ENCODE data around the gene SPEM3. TPM values are rescaled to one million over a fixed set of nuclear protein-coding genes. Genes with fewer than 3 reads are reported as not detected.

Gene SPEM3
- not detected for polyA plus RNA-seq (ENCODE audit: insufficient read length in 3 of 3)
- long read RNA-seq, donor 1, result 0 reads
- long read RNA-seq, donor 2, result 0 reads
- long read RNA-seq, donor 3, result 0 reads
- long read RNA-seq, donor 4, result 0 reads
- long read RNA-seq, donor 5, result 0 reads
- long read RNA-seq, donor 6, result 0 reads
- long read RNA-seq, donor 7, result 0 reads
- long read RNA-seq, donor 8, result 0 reads
- long read RNA-seq, donor 9, result 0 reads
- long read RNA-seq, donor 10, result 0 reads
- long read RNA-seq, donor 11, result 0 reads
- long read RNA-seq, donor 12, result 0 reads
- long read RNA-seq, donor 13, result 0 reads
- long read RNA-seq, donor 14, result 0 reads
- long read RNA-seq, donor 15, result 0 reads
- long read RNA-seq, donor 16, result 0 reads

DNA sequence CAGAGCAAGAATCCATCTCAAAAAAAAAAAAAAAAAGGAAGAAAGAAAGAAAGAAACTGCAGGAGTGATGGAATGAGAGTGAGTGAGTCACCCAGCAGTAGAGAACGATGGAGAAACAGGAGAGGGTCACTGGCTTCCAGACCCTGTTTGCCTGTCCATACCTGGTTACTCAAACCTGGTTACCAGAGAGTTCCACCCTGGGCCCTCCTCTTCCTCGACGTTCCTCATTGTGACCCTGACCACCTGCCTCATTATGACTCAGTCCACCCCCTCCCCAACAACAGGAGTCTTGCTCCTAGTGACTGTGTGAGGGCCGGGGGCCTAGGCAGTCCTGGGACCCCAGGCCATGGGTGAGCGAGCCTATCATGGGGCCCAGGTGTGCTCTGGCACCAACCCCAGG is at the start of gene SPEM3:
SPEM3 (plus strand) TSS at position 301 of the 400 bp plus-strand sequence; CDS start at position 347, 46 bp downstream.
- no peak for DNase-seq

DNA sequence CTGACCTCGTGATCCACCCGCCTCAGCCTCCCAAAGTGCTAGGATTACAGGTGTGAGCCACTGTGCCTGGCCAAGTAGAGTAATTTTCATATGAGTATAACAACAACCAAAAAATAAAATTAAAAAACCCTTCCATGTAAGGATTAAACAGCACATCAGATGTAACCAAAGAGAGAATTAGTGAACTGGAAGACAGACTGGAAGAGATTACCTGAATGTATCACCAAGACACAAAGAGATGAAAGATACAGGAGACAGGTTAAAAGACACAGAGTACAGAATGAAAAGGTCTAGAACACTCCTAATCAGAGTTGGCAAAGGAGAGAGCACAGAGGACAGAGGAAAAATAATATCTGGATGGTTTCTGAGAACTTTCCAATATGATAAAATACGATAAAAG is 49.5 kb upstream of the SPEM3 start:
- no peak for DNase-seq

DNA sequence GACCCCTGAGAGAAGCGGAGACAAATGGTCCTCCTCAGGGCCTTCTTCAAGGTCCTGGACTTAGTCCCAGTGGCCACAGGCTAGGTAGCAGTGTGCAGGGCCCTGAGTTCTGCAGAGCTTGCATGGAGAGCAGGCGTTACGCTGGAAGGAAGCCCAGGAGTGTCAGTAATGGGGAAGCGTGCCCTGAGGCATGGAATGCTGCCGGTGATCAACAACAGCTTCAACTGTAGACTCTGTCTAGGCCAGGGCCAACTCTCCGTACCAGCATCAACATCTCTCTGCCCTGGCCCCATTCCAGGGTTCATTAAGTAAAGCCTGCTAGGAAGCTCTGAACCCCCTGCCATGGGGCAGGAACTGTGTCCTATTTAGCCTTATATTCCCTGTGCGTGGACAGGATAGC is 48.3 kb upstream of the SPEM3 start:
- DNase-seq, result no peak

DNA sequence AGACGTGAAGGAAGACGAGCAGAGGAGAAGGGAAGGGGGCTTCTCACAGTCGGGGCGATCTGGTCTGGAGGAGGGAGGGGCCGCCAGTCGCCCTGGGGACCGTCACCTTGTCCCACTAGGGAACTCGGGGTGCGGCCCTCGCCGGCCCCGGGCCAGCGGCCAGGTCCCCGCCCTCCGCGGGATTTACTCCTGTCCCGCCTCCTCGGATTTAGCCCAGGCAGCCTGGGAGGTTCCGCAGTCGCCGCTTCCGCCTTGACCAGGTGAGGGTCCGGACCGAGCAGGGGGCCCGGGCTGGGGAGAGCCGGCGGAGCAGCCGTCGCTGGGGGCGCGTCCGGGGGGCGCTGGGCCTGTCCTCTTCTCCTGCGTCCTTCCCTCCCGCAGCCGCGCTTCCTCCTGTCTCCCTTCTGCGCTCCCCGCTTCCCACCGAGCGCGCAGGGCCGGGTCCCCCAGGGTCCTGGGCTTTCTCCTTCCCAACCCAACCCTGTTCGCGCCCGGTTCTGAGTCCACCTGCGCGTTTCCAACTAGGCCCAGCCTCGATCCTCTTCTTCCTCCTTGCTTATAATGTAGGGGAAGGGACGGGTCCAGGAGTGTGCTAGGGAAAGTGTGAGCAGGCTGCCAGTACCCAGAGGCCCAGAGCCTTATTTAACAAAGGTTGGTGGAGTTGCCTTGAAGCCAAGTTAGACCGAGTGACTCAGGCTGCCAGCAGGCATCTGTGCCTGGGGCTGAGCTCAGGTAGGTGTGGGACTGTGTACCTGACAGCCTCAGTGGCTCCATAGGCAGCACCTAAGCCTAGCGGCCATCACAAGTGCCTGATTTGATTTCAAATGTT is 47.6 kb upstream of the SPEM3 start, which contains the start of gene TNK1:
TNK1 (plus strand) TSS at position 235 of the 829 bp plus-strand sequence. CDS start 1,838 bp downstream, outside the sequence.
- no peak for DNase-seq

DNA sequence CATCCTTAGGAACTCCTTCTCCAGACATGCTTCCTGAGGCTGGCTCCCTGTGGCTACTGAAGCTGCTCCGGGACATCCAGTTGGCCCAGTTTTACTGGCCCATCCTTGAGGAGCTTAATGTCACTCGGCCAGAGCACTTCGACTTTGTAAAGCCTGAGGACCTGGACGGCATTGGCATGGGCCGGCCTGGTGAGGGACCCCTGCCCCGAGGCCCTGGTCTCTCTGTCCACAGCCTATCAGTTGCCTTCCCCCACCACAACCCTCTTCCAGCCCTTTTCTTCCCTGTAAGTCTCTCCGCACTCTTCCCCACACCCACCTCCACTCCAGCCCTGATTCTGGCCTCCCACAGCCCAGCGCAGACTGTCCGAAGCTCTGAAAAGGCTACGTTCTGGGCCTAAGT is 45.8 kb upstream of the SPEM3 start:
- DNase-seq, result no peak

DNA sequence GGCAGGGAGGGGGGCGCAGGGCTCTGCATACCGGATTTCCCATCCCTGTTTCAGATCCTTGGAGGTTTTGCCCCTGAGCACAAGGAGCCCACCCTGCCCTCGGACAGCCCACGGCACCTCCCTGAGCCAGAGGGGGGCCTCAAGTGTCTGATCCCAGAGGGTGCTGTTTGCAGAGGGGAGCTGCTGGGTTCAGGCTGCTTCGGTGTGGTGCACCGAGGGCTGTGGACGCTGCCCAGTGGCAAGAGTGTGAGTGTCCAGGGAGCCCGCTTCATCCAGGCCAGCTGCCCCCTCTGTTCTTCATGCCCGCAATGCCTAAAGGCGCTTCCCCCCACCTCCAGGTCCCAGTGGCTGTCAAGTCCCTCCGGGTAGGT is 45.3 kb upstream of the SPEM3 start:
- DNase-seq, result no peak

DNA sequence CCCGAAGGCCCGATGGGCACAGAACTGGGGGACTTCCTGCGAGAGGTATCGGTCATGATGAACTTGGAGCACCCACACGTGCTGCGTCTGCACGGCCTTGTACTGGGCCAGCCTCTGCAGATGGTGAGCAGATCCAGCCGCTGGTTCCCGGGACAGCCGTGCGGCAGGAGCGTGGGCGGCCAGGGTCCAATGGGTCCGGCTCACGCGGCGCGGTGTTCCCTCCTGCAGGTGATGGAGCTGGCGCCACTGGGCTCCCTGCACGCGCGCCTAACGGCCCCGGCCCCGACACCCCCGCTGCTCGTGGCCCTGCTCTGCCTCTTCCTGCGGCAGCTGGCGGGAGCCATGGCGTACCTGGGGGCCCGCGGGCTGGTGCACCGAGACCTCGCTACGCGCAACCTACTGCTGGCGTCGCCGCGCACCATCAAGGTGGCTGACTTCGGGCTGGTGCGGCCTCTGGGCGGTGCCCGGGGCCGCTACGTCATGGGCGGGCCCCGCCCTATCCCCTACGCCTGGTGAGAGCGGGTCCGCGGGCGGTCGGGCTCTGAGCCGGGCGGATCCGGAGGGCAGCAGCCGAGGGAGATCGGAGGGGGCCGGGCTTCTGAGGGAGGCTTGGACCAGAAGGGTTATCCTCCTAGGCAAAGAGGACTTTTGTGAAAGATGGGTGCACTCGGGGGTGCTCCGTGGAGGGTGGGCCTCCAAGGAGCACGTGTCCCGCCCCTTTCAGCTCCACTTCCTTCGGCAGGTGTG is 44.7 kb upstream of the SPEM3 start:
- peak; percentile 61 for DNase-seq

DNA sequence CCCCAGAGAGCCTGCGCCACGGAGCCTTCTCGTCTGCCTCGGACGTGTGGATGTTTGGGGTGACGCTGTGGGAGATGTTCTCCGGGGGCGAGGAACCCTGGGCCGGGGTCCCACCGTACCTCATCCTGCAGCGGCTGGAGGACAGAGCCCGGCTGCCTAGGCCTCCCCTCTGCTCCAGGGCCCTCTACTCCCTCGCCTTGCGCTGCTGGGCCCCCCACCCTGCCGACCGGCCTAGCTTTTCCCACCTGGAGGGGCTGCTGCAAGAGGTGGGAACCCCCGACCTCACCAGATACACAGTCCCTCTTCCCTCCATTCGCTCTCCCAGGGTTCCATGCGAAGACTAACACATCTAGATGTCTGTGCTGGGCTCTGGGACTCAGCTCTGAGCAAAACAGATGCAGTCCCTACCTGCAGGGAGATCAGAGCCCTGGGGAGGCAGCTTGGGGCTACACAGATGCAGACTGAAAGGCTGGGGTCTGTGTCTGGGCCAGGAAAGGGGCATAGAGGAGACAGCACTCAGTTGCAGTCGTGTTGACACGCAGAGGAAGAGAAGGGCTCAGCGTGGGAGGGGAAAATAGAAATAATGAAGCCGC is 44.1 kb upstream of the SPEM3 start:
- no peak for DNase-seq

DNA sequence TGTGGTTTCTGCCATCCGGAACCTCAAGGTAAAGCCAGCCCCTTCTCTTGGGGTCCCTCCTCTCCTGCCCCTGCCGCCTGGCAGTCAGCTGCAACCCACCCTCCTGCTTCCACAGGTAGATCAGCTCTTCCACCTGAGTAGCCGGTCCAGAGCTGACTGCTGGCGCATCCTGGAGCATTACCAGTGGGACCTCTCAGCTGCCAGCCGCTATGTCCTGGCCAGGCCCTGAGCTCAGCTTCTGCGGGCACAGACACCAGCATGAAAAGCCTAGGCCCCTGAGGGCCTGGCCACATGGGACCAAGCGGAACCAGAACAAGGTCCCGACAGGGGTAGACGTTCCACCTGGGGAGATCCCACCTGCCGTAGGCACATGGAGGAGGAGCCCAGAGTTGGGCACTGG is 39.8 kb upstream of the SPEM3 start:
- DNase-seq, result no peak

DNA sequence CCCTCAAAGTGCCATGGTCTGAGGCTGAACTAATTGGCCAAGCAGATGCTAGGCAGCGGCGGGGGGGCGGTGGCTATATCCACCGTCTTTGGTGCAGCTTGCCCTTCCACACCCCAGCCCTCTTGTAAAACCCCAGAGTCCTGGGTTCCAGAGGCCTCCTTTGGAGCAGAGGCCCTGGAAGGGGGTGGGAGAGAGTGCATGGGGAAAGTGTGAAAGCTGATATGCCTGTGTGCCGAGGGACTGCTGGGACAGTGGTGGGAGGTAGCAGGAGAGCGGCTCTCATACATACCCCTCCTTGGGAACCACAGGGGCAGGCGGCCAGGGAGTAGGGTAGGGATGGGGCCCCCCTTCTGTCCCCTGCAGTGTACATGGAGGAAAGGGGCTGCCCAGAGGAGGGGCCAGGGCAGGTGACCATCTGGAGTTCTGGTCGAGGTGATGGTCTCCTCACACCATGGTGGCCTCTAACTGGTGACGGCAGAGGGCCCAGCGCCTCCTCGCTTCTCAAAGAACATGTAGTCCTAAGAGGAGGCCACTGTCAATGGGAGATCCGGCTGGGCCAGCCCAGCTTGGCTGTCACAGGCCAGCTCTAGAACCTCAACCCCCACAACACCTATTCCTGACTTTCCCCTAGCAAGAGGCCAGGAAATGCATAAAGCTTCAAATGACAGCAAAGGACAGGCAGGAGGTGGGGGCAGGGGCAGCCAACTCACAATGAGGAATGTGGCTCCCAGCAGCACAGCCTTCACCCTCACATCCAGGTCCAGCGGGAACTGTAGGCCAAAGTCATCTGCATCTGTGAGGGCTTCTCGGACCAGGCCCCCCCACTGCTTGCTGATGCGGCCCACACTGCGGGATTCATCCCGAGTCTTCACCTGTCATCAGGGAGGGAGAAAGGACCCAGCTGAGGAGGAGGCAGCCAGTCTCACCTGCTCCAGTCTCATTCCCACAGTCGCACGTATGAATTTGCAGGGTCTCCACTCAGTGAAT is 38.4 kb upstream of the SPEM3 start:
- no peak for DNase-seq

DNA sequence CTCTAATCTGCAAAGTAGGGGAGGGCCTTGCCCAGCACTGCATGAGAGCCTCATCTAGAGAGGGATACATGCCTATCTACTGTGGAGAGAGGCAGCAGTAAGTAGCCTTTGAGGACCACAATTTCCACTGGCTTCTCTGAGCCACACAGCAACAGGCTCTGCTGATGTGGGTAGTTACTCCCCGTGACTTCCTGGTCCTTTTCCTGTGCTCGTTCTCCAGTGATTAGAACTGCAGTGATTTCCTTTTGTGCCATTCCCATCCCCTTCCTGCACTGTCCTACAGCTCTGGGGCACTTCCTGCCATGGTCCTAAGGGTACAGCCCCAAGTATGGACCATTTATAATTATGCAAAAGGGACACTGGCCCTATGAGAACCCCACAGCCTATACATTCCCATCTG is 37.4 kb upstream of the SPEM3 start:
- DNase-seq, result no peak

DNA sequence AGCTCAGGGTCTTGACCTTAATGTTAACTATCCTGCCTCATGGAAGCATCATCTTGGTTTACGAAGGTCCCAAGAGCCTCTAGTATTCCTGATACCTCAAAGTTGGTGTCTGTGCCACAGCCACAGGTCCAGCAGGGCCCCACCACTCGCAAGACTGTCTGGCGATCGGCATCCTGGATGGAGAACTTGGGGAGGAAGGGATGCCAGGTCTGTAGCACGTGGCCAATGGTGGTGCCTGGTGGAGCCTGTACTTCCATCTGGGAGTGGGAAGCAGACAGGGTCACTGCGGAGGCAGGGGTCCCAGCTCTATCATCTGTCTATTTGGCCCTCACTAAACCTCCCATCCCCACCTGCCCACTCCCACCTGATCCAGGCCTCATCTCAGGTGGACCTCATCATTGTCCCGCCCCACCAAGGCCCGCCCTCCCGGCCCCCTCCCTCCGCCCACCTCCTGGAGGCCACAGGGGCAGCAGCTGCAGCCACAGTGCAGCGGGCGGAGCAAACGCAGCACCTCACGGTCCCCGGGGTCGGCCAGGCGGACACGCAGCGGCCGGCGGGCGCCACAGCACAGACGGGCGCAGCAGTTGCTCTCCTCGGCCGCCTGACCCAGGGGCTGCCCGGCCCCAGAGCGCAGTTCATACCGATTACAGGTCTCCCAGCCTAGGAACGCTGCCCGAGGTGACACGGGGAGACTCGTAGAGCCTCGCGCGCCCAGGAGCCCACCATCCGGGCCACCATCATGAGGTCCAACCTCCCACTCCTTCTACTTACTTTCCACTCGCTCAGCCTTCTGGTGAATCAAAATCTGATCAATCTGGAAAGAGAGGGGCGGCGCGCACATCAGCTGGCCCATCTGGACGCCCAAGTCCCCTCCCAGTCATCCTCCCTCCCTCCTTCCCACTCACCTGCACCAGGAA is 35.7 kb upstream of the SPEM3 start:
- DNase-seq, result no peak

DNA sequence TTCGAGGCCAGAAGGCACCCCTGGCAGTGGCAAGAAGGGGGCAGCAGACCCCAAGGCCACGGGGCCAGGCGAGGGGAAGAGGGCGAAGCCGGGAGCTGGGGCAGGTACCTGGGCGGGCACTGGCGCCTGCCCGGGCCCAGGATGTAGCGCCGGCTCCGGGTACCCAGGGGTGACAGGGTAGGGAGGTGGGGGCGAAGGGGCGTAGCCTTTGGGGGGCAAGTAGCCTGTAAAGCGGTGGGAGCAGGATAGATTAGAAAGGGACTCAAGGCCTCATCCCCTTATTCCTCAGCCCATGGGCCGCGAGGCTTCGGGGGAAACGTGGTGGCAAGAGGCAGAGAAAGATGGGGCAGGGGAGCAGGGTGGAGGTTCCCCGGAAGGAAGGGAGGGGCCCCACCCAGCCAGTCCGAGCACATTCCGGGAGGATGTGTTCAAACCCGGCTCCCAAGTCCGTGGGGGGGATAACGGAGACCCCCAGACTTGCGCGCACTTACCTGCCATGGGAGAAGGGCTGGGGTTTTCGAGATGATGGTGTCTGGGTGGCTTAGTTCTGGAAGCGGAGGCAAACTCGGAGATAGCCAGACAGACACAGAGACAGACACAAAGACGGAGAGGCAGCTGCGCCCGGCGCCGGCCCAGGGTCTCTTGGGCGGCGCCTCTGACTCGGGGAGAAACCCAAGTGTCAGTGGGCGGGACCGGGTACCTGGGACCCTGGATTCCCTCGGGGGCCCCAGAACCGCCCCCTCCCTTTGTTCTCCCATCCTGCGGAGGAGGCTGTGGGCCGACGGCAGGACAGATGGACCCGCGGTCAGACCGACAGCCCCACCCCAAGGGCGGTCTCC is 34.8 kb upstream of the SPEM3 start:
- DNase-seq, result no peak

DNA sequence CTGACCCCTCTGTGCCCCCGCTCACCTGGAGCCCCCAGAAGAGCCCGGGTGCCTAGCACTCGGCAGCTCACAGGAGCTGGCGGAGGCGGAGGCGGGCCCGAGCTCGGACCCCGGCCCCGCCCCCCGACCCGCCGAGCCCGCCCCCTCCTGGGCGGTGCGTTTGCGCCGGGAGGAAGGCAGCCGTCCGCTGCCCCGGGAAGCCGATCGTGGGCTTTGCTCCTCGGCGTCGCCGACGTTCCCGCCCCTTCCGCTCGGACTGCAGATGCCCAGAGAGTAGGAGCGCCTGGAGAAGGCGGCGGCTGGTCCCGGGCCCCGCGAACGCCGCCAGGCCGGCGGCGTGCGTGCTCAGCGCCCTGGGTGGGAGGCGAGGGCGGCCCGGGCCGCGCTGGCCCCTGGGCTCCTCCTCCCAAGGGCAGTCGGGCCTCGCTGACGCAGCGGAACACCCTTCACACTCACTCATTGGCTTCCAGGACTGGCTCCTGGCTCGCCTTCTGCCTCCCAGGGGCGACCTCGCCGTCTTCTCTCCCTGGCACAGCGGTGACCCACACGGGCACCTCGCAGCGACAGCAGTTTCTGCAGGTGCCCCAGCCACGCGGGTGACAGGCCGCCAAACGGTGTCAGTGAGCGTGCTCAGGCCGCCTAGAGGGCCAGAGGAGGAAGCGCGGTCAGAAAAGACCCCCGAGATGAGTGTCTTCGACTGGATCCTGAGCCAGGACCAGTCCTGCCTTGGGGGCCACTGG is 34.0 kb upstream of the SPEM3 start, which contains the start of gene PLSCR3:
PLSCR3 (minus strand) TSS at position 74 of the 740 bp plus-strand sequence. CDS start 415 bp downstream, outside the sequence.
- DNase-seq, result peak; percentile 84

DNA sequence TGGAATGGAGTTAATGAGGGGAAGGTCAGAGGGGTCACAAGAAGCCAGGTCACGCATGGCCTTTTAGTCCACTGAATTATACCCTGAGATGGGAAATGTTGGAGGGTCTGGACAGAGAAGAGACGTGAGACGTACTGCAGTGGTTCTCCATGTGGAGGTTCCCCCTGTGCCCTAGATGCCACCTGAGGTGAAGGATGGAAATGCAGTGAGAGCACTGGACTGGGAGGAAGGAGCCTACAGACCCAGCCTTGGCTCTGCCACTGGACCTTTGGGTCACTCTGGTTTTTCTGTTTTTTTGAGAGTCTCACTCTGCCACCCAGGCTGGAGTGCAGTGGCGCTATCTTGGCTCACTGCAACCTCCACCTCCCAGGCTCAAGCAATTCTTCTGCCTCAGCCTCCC is 32.5 kb upstream of the SPEM3 start:
- DNase-seq, result no peak

DNA sequence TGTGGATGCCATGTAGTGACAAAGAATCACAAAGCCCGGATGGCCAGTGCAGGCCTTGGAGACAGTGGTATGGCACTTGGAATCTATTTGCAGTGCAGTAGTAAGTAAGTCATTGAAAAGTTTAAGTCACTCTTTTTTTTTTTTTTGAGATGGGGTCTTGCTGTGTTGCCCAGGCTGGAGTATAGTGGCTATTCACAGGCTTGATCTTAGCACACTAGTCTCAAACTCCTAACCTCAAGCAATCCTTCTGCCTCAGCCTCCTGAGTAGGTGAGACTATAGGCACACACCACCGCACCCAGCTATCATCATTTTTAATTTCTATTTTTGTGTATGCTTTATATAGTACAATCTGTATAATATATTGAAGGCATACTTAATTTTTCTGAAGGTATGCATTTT is 30.0 kb upstream of the SPEM3 start:
- no peak for DNase-seq

DNA sequence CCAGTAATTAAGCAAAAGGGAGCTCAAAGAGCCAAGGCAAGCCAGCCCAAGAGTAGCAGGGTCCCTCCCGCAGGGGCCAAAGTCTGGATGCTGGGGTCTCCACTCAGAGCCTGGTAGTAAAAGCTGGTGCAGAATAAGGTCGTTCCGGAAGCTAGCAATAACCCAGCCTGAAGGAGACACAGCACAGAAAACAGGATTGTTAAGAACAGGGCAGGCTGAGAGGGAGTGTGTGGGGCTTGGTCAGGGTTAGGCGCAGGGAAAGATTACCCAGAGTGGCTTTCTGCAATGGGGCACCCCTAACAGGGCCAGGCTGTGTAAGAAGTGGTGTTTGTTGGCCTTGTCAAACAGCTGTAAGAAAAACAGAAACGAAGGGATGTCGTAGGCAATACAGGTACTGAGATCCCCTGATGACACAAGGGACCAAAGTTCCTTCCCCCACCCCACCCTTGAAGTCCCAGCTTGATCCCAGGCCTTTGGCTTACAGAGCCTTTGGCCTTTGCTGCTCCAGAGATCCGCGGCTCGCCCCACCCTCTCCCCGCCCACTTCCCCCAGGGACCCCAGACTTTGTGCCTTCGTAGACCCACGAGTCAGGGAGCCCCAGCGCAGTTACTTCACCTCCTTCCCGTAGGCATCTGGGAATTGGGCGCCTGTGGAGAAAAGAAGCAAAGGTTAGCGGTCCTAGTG is 25.5 kb upstream of the SPEM3 start:
- DNase-seq, result no peak

DNA sequence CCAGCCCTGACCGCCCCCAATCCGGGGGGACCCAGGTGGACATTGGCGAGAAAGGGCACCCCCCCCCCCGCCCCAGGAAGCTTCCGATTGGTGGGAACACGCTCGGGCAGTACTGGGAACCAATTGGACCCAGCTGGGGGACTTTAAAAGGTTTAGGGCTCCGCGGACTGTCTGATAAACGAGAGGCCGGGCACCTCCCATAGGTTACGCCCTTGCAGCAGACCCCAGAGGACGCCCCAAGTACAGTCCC is 25.0 kb upstream of the SPEM3 start:
- DNase-seq, result no peak
